ENCODE measurements around the gene PADI3.

- no peak for TF ChIP-seq CTCF (IDR thresholded peaks at IDR 0.05)
- TF ChIP-seq POLR2A (IDR thresholded peaks at IDR 0.05; ENCODE audit: low read depth): no peak
- no peak for TF ChIP-seq POLR2AphosphoS5 (IDR thresholded peaks at IDR 0.05)
- no peak for TF ChIP-seq EP300 (IDR thresholded peaks at IDR 0.05)
Measured at GRCh38 chr1:17319561-17320350, 70.9 kb downstream of the PADI3 start.
